ENCODE results near the gene PLXNB2.

GRCh38 chr22:50283821-50284220 is 23.6 kb downstream of the PLXNB2 start:
- TF ChIP-seq SP1 (IDR thresholded peaks at IDR 0.05) (no peak), FOXK2 (IDR thresholded peaks at IDR 0.05) (no peak), CTBP1 (IDR thresholded peaks at IDR 0.05; ENCODE audit: borderline replicate concordance) (no peak)
